T-helper 17 cell (primary cell): ENCODE data around the gene PDE9A. TPM values are rescaled to one million over a fixed set of nuclear protein-coding genes. Genes with fewer than 3 reads are reported as not detected.

ENCODE experiments used
- ATAC-seq: fragments of 150-1000 bp; cut with Tn5 transposase; 2 replicates; pipeline ENCODE4 v1.10.0; 2021; ENCODE audit warnings: mild to moderate bottlenecking, moderate library complexity
- DNase-seq, 3 donors: peaks; one replicate each; pipeline versions ENCODE4 v3.0.0 to v3.0.0-alpha.2; 2020 to 2021
- H3K9me3 ChIP-seq: one replicate; pipeline ENCODE4 v1.7.0; 2013; ENCODE audit warnings: low read length, mild to moderate bottlenecking; ENCODE audit not compliant: control insufficient read depth, poor library complexity, severe bottlenecking
- H3K27ac Mint-ChIP-seq: one replicate; pipeline ENCODE4 v1.8.0; 2022; ENCODE audit warnings: mild to moderate bottlenecking, moderate library complexity, mixed read lengths
- H3K27me3 Mint-ChIP-seq: one replicate; pipeline ENCODE4 v1.8.0; 2022; ENCODE audit warnings: mixed read lengths
- H3K36me3 Mint-ChIP-seq: one replicate; pipeline ENCODE4 v1.8.0; 2022; ENCODE audit warnings: low read depth, mixed read lengths
- H3K4me1 Mint-ChIP-seq: one replicate; pipeline ENCODE4 v1.8.0; 2022; ENCODE audit warnings: mild to moderate bottlenecking, mixed read lengths
- H3K4me3 Mint-ChIP-seq: one replicate; pipeline ENCODE4 v1.8.0; 2022; ENCODE audit warnings: mild to moderate bottlenecking, moderate library complexity, mixed read lengths
- total RNA-seq, 4 donors: library from RNA in 2 of 4; stranded (reverse) in 2 of 4; gene quantifications; one replicate each; pipeline ENCODE4 v1.2.3 and lab custom pipeline; 2022 to 2026

The PDE9A gene
- total RNA-seq, 2 donors from 2014 or later = 4.9 to 6.6 TPM

- Mint-ChIP-seq H3K4me3 (no peak overlapping the region), H3K4me1 (peaks cover 41% of the 10 kb centered on the region), H3K27me3 (no peaks in the 10 kb centered on the region), H3K27ac (peak overlapping the region; percentile 99), H3K36me3 (no peaks in the 10 kb centered on the region)
- DNase-seq (no peak), ATAC-seq (no peak)
- H3K9me3 ChIP-seq = no peaks in the 10 kb centered on the region
Measured at GRCh38 chr21:42739061-42739931, 85.9 kb downstream of the PDE9A start.

- Mint-ChIP-seq H3K27ac (peak overlapping the region; percentile 6), H3K27me3 (no peaks in the 10 kb centered on the region)
- no peak for ATAC-seq
Measured at GRCh38 chr21:42740405-42740909, 87.0 kb downstream of the PDE9A start.

DNA sequence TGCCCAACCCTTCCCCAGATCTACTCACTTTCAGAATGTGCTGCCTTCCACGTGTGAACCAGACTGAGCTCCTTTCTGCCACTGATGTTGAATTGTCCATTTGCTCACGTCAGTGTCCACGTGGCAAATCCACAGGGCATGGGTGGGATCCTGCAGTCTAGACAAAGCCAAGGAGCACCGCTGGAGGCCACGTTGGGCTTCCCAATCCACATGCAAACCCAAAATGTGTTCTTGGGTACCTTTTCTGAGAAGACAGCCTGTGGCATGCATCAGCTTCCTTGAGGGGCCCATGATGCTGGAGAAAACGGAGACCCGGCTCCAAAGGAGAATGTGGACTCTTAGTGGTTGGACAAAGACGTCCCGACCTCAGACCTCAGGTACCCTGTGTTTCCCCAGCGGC is 87.6 kb downstream of the PDE9A start:
- ATAC-seq = no peak

More at GRCh38 chr21:42740405-42740909, 87.0 kb downstream of the PDE9A start:
- H3K9me3 ChIP-seq = no peaks in the 10 kb centered on the region
- Mint-ChIP-seq H3K4me3 (peak overlapping the region; percentile 59), H3K4me1 (peaks cover 31% of the 10 kb centered on the region), H3K36me3 (no peaks in the 10 kb centered on the region)
- DNase-seq = no peak

GRCh38 chr21:42744520-42745445 is 91.4 kb downstream of the PDE9A start:
- H3K4me3 Mint-ChIP-seq = no peak overlapping the region
- H3K4me1 Mint-ChIP-seq = peaks cover 19% of the 10 kb centered on the region
- H3K9me3 ChIP-seq = no peaks in the 10 kb centered on the region
- H3K36me3 Mint-ChIP-seq = no peaks in the 10 kb centered on the region
- no peaks in the 10 kb centered on the region for H3K27me3 Mint-ChIP-seq
- DNase-seq (no peak), ATAC-seq (no peak)
- H3K27ac Mint-ChIP-seq = peak overlapping the region; percentile 87

More for the DNA sequence above, 87.6 kb downstream of the PDE9A start:
- no peaks in the 10 kb centered on the region for H3K9me3 ChIP-seq
- H3K36me3 Mint-ChIP-seq = no peaks in the 10 kb centered on the region
- H3K4me3 Mint-ChIP-seq = no peak overlapping the region
- H3K4me1 Mint-ChIP-seq = peaks cover 28% of the 10 kb centered on the region
- no peak overlapping the region for H3K27ac Mint-ChIP-seq
- H3K27me3 Mint-ChIP-seq = no peaks in the 10 kb centered on the region
- DNase-seq = no peak

- no peaks in the 10 kb centered on the region for H3K9me3 ChIP-seq
- ATAC-seq (no peak), DNase-seq (no peak)
- no peak overlapping the region for H3K4me3 Mint-ChIP-seq
- no peaks in the 10 kb centered on the region for H3K27me3 Mint-ChIP-seq
- peaks cover 15% of the 10 kb centered on the region for H3K4me1 Mint-ChIP-seq
- no peaks in the 10 kb centered on the region for H3K36me3 Mint-ChIP-seq
- peak overlapping the region; percentile 96 for H3K27ac Mint-ChIP-seq
Measured at GRCh38 chr21:42745511-42746239, 92.3 kb downstream of the PDE9A start.

GRCh38 chr21:42746240-42746592 is 92.8 kb downstream of the PDE9A start:
- Mint-ChIP-seq H3K4me3 (peak overlapping the region; percentile 75), H3K36me3 (no peaks in the 10 kb centered on the region), H3K4me1 (peaks cover 15% of the 10 kb centered on the region), H3K27me3 (no peaks in the 10 kb centered on the region), H3K27ac (peak overlapping the region; percentile 96)
- ATAC-seq (no peak), DNase-seq (no peak)
- no peaks in the 10 kb centered on the region for H3K9me3 ChIP-seq

DNA sequence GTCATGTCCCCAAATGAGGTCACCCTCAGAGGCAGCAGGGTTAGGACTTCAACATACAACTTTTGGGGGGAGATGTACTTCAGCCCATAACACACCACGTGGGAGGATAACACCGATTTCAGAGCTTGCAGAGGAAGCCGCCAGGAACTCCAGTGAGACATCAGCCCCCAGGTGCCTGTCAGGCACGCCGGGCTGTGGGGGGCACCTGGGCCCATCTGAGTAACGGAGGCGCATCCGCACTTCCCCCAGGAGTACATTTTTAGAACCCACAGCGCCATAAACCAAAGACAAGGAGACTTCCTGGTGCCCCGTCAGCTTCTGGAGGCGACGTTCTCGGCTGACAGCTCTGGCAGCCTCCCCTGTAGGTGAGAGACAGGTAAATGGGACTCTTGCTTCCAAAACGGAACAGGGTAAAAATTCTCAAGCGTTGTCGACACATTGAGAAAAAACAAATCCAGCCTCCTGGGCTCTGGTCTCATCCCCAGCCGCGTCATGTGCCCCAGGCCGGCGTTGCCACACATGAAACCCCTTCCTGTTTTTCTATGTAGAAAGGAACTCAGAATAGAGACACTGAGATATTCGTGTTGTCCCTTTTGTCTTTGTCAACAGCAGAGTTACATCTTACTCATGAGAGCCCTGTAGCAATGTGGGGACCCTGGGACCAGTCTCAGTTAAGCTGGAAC is 93.3 kb downstream of the PDE9A start:
- peak overlapping the region; percentile 75 for H3K4me3 Mint-ChIP-seq
- DNase-seq (peak in 1 of 3 donors; percentile 20), ATAC-seq (peak; percentile 87)
- H3K27ac Mint-ChIP-seq = peak overlapping the region; percentile 96
- no peaks in the 10 kb centered on the region for H3K27me3 Mint-ChIP-seq
- H3K36me3 Mint-ChIP-seq = no peaks in the 10 kb centered on the region
- H3K4me1 Mint-ChIP-seq = peaks cover 13% of the 10 kb centered on the region
- no peaks in the 10 kb centered on the region for H3K9me3 ChIP-seq

GRCh38 chr21:42747276-42747701 is 93.9 kb downstream of the PDE9A start:
- H3K9me3 ChIP-seq = no peaks in the 10 kb centered on the region
- Mint-ChIP-seq H3K36me3 (no peaks in the 10 kb centered on the region), H3K4me1 (peaks cover 13% of the 10 kb centered on the region), H3K27ac (peak overlapping the region; percentile 96), H3K4me3 (peak overlapping the region; percentile 75), H3K27me3 (no peaks in the 10 kb centered on the region)
- no peak for DNase-seq
- no peak for ATAC-seq

GRCh38 chr21:42747746-42748351 is 94.4 kb downstream of the PDE9A start:
- ATAC-seq = no peak
- no peaks in the 10 kb centered on the region for H3K9me3 ChIP-seq
- Mint-ChIP-seq H3K4me1 (peaks cover 13% of the 10 kb centered on the region), H3K27ac (peak overlapping the region; percentile 96), H3K4me3 (no peak overlapping the region), H3K27me3 (no peaks in the 10 kb centered on the region), H3K36me3 (peaks cover 2% of the 10 kb centered on the region)
- DNase-seq = no peak

DNA sequence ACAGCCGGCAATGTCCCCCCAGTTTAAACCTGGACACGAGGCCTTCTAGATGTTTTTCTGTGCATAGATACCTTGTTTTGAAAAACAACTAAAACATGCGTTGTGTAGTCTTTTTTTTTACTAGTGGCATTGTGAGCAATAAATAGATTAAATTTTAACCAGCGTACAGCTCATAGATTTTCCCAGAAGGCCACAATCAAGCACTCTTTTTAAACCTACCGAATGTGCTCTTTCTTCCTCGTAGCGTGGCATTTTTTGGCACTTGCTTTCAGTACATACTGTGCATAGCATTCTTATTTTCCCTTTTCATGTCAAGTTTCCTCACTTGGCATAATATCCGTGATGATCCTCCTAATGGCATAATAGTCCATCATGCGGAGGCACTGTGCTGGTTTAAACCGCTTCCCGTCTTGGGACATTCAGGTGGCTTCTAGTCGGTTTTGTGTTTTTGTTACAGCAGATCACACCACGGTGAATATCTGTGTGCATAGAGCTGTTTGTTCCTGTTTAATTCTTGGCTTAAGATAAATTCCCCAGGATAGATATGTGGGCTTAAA is 95.3 kb downstream of the PDE9A start:
- peaks cover 2% of the 10 kb centered on the region for H3K36me3 Mint-ChIP-seq
- H3K27me3 Mint-ChIP-seq = no peaks in the 10 kb centered on the region
- DNase-seq = no peak
- no peak for ATAC-seq
- no peak overlapping the region for H3K4me3 Mint-ChIP-seq
- H3K9me3 ChIP-seq = no peaks in the 10 kb centered on the region
- peak overlapping the region; percentile 96 for H3K27ac Mint-ChIP-seq
- H3K4me1 Mint-ChIP-seq = peaks cover 13% of the 10 kb centered on the region

DNA sequence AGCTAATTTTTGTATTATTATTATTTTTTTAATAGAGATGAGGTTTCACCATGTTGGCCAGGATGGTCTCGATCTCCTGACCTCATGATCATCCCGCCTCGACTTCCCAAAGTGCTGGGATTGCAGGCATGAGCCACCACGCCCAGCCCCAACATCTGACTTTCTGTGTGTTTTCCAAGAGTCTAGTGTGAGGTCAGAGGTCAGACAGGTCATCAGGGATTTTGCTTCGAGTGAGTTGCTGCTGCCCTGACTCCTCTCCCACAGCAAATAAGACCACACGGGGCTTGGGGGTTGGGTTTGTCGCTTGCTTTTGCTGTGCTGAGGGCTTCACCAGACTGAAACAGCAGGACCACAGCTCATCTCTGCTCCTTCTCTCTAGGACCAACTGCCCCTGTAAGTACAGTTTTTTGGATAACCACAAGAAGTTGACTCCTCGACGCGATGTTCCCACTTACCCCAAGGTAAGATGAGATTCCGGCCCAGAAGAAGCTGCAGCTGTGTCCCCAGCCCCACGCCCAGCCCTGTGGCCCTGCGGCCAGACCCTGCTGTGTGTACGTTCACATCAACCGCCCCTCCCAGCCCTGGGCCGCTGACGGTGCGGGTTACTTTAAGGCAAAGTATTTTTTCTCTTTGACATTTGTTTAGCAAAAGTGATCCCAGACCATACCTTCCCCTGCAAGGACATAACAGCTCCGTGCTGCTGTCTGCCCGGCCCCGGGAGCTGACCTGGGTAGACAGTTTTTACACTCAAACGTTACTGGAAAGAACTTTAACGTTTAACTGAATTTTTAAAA is 97.5 kb downstream of the PDE9A start:
- H3K36me3 Mint-ChIP-seq = peaks cover 2% of the 10 kb centered on the region
- no peak for DNase-seq
- H3K4me1 Mint-ChIP-seq = peaks cover 13% of the 10 kb centered on the region
- no peak for ATAC-seq
- H3K27me3 Mint-ChIP-seq = no peaks in the 10 kb centered on the region
- no peaks in the 10 kb centered on the region for H3K9me3 ChIP-seq
- H3K4me3 Mint-ChIP-seq = no peak overlapping the region
- no peak overlapping the region for H3K27ac Mint-ChIP-seq
